Fibroblast of skin of back (primary cell): ENCODE data around the gene ARID5A. TPM values are rescaled to one million over a fixed set of nuclear protein-coding genes. Genes with fewer than 3 reads are reported as not detected.
"Not testable (repeated sequence)": the region's sequence is repeated elsewhere in the genome, so short reads cannot be mapped to it uniquely, and the experiment has no call there.

Experiments
- DNase-seq: peaks from one replicate; pipeline ENCODE4 v3.0.0-alpha.2; 2013
- polyA plus RNA-seq, 2 experiments: library from polyadenylated mRNA; unstranded; fragments of 120-200 nt; gene quantifications; one replicate each; pipeline ENCODE4 v1.2.1, GENCODE V29; 2013; ENCODE audit not compliant: insufficient read length in 2 of 2

ARID5A gene, protein sequence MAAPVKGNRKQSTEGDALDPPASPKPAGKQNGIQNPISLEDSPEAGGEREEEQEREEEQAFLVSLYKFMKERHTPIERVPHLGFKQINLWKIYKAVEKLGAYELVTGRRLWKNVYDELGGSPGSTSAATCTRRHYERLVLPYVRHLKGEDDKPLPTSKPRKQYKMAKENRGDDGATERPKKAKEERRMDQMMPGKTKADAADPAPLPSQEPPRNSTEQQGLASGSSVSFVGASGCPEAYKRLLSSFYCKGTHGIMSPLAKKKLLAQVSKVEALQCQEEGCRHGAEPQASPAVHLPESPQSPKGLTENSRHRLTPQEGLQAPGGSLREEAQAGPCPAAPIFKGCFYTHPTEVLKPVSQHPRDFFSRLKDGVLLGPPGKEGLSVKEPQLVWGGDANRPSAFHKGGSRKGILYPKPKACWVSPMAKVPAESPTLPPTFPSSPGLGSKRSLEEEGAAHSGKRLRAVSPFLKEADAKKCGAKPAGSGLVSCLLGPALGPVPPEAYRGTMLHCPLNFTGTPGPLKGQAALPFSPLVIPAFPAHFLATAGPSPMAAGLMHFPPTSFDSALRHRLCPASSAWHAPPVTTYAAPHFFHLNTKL
- 15.7 TPM for polyA plus RNA-seq (2013, experiment 1 of 2; ENCODE audit: insufficient read length)
- 18.9 TPM for polyA plus RNA-seq (2013, experiment 2 of 2; ENCODE audit: insufficient read length)

DNA sequence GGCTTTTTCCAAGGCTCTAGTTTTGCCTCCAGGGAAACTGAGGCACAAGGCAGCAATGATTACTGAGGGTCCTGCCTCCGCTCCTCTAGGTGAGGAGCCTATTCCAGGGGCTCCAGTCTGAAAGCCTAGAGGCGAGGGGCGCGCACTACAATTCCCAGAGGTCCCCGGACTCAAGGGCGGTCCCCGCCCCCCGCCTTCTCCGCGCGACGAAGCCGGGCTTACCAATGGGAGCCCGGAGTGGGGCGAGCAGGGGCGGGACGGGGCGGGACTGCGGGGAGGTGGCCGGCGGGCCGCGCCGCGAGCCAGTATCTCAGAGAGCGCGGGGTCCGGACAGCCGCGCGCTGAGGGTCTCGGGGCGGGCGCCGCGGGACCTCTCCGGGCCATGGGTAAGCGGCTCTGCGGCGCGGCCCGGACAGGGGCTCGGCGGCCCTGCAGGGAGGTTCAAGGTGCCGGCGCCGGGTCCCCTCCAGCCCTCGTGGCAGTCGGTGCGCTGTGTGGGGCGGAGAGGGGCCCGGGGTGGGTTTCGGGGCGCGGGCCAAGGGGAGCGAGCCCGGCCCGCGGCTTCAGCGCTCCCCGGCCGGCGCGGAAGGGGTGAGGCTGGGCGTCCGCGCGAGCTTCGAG lies at the start of gene ARID5A:
Gene ARID5A (plus strand): TSS at position 308 of the 621 bp plus-strand sequence. CDS start 75 bp downstream, at position 383.
- peak; percentile 90 for DNase-seq

DNA sequence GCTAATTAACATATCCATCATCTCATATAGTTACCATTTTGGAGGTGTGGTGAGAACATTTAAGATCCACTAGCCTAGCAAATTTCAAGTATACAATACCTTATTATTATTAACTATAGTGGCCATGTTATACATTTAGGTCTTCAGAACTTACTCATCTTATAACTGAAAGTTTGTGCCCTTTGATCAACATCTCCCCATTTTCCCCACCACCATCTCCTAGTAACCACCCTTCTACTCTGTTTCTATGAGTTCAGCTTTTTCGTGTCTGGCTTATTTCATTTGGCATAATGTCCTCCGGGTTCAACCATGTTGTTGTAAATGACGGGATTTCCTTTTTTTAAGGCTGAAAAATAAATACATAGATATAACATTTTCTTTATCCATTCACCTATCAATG lies 47.3 kb upstream of the ARID5A start:
- DNase-seq = no peak

DNA sequence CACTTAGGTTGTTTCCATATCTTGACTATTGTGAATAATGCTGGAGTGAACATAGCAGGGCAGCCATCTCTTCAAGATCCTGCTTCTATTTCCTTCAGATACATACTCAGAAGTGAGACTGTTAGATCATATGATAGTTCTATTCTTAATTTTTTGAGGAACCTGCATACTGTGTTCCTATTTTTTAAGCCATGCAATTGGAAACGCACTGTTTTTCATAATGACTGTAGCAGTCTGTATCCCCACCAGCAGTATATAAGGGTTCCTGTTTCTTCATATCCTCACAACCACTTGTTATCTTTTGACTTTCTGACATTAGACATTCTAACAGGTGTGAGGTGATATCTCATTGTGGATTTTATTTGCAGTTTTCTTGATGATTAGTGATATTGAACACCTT lies 46.9 kb upstream of the ARID5A start:
- no peak for DNase-seq

DNA sequence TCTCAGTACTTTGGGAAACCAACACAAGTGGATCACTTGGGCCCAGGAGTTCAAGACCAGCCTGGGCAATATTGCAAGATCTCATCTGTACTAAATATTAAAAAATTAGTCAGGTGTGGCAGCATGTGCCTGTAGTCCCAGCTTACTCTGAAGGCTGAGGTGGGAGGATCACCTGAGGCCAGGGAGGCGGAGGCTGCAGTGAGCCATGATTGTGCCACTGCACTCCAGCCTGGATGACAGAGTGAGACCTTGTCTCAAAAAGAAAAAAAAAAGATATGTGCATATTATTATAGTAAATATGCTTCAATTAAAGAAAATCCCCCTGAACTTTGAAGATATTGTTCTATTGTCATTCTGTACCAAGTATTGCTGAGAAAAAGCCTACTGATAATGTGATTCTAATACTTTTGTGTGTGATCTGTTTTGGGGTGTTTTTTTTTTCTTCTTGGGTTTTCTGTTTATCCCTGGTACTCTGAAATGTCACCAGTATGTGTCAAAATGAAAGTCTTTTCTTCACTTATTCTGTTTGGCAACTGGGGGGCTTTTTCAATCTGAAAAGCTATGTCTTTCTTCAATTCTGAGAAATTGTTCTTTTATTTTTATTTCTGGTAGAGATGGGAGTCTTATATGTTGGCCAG lies 44.6 kb upstream of the ARID5A start:
- no peak for DNase-seq

DNA sequence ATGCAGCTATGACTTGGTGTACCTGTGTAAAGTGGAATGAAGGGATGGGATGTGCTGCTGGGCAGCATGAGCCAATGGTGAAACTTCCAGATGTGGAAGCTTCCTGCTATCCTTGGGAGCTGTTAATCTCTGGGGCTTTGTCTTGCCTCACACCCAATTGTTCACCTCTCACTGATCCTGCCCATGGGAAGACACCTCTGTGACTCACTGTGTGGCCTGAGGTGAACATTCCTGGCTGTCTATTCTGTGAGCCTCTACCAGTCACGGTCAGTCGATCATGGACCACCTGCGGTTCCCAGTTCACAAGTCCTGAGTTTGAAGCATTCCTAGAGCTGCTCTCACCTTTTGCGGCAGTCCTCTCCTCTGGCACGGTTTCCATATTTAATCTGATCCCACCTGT lies 43.5 kb upstream of the ARID5A start:
- DNase-seq = no peak

DNA sequence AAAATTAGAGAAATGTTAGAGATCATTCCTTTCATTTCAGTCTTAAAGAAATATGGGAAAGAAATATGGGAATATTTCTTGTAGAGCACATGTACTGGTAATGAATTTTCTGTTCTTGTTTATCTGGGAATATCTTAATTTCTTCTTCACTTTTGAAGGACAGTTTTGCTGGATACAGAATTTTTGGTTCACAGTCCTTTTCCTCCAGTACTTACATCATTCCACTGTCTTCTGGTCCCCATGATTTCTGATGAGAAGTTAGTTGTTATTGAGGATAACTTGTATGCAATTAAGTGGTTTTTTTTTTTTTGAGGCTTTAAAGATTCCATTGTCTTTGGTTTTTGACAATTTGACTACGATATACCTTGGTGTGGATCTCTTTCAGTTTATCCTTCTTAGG lies 42.4 kb upstream of the ARID5A start:
- no peak for DNase-seq

DNA sequence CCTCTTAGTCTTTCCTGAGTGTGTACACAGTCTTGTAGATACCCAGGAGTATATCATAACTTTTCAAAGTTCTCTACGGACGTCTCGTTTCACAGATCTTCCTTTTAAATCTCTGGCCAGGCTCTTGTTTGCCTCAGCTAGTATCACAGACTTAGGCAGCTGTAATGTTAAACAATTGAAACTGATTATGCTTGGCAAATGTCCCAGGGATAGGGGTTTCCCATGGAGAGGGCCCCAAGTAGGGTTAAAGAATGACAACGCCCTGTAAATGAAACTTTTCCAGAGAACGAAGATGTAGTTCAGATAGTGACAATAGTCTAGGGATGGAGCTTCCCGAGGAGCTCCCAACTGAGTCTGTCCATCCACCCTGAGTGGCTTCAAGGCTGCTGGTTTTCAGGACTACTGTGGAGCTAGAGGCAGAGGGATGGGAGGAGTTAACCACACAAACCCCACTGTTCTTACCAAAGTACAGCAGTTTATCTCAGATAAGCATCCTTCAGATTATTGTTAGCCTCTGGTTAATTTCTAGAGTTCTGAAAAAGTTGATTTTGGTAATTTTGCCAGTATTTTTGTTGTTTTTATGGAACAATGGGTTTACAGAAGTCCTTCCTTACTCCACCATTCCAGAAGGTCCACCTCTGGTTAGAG lies 40.4 kb upstream of the ARID5A start:
- DNase-seq = no peak

DNA sequence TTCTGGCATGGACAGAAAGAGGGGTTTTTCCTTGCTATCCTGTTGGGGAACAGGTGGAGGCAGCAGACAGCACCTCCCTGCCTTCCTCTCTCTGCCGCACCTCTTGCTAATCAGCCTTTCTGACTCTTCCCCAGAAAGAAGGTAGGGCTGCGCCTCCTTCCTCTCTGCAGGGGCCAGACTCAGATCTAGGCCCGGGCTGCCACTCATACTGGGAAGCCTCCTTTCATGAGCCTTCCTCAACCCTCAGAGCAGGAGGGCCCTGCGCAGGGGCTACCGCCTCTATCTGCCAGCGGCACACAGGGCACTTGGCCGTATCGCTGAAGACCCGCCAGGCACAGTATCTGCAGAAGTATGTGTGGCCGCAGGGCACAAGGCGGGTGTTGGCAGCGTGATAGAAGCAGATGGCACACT lies 38.5 kb upstream of the ARID5A start:
- DNase-seq = no peak

DNA sequence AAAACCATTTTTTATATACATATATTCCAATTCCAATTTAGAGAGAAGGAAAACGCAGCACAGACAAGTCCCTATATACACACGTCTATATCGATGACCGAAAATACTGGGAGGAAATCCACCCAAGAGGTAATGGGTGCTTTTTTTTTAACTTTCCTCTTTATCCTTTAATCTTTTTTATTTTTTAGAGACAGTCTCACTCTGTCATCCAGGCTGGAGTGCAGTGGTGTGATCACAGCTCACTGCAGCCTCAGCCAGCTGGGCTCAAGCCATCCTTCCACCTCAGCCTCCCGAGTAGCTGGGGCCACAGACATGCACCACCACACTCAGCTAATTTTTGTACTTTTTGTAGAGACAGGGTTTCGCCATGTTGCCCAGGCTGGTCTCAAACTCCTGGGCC lies 37.9 kb upstream of the ARID5A start:
- not testable (repeated sequence) for DNase-seq

DNA sequence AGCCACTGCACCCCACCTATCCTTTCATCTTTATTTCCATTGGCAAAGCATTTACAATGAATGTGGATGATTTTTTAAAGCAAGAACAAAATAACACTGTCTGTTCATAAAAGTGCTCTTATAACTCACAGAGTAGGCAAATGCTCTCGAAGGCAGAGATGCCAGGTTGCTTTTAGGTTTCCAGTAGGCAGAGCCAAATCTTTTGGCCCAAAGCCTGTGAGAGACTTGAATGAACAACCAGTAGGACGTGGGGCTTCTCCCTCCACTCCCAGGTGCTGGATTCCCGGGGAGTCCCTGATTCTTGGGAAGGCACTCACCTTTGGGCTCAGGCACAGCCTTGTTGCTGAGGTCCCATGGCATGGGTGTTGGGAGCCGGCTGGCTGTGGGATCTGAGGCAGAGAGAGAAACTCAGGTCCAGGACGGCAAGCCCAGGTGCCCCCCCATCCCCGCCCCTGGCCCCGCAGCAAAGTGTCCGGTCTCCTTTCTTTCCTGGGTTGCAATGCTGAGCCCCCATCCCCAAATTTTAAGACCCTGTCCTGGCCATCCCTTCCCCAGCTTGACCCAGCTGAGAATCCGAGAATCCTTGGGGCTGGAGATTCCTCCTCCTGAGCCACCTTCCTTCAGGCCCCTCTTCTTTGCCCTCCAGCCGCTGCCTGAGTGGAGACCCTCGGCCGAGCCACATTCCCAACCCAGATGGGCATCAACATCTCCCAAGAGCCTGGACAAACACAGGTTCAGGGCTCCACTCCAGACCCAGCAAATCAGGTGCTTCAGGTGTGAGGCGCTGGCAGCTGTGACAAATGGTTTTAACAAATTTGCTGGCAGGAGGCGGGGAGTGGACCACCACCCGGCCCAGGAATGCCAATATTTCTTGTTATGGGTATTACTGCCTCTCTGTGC lies 37.2 kb upstream of the ARID5A start:
- DNase-seq = no peak

DNA sequence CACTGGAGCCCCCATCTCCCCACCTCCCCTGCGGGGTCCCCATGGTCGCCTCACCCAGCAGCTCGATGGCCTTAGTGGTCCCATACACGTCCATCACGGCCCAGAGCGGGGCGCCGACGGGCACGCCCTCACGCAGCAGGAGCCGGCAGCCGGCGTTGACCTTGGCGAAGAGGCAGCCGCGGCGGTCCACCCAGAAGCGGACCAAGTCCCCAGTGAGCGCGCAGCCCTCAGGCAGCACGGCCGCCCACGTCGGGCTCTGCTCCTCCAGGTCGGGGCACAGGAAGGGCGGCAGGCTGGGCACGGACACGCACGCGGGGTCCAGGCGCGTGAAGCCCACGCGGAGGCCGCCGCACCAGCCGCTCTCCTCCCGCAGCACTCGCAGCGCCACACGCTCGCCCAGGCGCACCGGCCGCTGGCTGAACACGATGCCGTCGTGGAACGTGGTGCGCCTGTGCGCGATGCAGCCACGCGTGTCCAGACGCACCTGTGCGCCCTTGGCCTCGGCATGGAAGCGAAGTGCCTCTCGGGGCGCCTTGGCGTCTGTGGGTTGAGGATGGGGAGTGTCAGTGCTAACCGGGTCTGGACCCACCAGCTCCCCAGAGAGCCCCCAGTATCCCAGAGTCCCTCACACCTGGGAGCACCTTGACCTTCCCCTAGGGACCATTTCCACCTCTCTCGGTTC lies 36.0 kb upstream of the ARID5A start:
- no peak for DNase-seq

DNA sequence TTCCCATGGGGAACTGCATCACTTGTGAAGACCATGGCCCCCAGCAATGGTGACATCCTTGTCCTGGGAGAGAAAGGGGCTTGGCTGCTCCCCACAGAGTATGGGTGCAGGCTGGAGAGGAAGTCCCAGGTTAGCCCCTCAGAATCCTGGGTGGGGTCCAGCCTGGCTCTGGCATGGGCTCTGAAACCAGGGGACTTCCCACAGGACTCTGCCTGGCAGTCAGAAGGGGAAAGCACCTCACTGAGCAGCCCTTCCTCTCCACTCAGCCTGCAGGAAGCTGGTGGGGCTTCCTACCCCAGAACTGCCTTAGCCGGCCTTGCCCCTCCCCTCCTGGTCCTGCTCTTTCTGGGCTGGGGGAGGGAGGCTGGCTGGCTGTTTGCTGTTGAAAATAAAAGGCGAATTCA lies 35.1 kb upstream of the ARID5A start:
- DNase-seq = no peak

DNA sequence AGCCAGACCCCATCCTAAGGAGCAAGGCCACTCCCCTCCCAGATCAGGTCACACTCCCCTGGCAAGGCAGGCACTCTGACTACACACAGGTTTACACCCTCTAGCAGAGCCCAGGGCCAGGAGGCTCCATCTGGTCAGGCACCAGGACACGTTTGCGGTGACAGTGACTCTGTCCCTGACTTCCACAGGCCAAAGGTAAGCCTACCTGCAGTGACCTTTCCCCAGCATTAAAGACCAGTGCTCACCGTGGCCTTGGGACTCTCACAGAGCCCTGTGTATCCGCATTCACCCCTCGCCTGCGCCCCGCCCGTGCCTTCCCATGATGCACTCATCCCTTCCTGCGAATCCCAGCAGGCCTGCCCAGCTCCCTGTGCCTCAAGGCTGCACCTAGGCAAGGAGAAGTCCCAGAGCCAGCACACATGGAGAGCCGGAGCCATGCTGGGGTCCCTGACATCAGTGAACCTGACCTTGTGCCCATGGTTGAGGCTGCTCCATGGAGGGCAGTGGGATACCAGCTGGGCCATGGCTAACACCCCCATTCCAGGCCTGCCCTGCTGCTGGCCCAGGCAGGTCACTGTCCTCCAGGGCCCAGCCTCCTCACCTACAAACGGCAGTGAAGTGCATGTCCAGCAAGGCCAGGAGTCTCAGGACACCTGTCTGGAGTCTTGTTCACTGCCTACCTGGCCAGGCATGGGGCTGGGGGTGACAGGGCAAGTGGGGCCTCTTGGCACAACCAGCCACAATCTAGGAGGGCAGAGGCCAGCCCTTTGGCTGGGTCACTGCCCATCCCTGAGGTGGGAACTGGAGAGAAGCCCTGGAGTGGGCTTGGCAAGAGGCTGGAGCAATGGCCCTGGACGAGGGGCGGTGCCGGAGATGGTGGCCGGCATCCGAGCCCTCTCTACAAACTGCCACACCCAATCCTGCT lies 34.4 kb upstream of the ARID5A start:
- no peak for DNase-seq

DNA sequence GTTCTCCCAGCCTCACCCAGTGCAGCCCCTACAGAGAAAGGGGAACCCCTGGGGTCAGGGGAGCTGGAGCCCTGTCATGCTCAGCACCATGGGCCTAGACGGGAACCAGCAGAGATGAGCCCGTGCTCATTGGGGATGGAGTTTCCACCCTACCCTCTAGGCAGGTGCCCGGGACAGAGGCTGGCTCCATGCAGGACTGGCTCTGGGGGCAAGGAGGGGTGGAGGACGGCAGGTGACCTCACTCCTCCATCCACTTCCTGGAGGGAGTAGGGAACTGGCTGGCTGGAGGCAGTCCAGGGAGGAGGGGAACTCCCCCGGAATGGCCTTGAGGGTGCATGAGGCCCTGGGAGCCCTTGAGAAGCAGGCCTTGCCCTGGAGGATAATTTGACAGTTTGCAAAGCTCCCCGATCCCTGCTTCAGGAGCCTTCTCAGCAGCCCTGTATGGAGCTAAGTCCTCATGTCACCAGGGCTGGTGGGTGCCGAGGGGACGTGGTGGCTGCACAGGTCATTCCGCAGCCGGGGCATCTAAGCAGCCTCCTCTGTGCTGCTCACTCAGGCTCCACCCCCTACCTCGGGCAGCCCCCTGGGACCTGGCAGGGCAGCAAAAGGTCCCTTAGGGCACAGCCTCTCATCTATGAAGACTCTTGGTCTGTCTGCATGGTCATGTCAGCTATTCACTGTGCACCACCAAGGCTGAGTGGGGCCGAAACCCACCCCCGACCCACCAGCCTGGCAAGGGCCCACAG lies 33.5 kb upstream of the ARID5A start:
- no peak for DNase-seq

DNA sequence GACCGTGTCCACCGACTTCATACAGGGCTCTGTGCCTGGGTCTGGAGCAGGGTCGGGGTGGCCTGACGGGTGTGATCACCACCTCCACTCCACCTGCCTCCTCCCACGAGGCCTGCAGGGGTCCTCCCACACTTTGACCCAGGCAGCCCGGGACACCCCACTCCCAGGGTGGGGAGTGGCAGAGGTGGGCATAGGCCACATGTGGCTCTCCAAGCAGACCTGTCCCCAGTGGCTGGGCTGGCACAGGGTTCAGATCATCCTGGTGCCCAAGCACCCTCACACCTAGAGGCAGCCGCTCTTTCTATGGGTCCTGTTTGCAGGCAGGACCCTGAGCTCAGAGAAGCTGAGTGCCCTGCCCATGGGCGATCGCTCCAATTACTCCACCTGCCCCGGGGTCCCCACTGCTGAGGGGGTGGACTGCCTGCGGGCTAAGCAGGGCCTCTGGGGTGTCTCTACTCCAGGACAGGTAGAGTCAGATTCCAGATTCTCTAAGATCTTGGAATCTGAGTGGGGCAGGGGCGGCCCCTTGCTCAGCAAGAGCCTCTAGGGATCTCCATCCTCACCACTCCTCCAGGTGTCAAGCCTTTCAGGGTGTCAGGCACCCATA lies 32.8 kb upstream of the ARID5A start:
- no peak for DNase-seq

DNA sequence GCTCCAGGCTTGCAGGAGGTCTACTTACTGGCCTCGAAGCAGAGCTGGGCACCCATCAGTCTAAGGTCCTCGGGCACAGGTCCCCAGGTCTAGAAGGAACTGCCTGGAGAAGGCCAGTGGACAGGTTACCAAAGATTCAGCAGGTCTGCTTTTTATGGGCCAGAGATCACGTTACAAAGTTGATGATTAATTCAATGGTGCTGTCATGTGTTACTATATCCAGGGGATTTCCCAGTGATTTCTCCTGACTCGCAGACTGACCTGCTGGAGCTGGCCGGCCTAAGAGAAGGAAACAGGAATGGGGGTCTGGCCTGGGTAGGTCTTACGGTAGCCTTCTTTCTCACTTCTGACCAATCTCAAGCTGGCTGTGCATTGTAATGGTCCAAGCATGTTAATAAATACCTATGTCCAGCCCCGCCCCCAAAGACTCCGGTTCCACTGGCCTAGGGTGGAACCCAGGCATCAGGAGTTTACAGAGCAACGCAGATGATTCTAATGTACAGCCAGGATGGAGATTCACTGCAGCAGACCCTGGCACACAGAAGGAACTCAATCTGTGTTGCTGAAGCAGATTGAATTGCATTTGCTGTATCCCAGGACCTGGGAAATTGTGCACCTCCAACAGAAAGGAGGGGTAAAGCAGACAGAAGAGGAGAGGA lies 31.2 kb upstream of the ARID5A start, which contains the start of gene NEURL3:
Gene NEURL3 (minus strand): TSS at position 127 of the 659 bp plus-strand sequence. CDS start 71 bp downstream, at position 56.
- DNase-seq = peak; percentile 29

DNA sequence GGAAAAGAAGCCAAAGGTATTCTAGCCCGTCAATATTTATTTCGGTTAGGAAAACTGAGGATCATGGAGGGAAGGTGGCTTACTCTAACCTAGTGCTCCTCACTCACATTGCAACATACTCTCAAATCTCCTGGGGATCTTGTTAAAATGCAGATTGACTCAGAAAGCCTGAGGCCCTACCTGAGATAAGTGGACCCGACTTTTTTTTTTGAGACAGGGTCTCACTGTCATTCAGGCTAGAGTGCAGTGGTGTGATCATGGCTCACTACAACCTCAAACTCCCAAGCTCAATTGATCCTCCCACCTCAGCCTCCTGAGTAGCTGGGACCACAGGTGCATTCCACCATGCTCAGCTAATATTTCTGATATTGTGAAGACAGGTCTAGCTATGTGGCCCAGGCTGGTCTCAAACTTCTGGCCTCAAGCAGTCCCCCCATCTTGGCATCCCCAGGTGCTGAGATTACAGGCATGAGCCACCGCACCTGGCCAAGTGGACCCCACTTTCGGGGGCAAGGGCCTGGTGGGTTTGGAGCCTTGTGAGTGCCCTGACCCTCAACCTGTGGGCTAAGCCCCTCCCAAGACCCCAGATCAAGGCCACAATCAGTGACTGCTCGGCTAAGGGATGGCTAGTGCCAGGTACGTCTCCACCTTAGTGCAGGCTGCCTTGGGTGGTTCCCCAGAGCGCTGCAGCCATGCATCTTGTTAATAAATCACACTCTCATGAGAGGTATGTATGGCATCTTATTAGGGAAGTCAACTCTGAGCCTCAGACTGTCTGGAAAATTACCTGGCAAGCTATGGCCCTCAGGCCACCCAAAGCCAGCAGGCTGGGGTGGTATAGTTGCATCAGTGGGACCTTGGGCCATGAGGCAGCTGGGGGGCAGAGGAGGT lies 30.3 kb upstream of the ARID5A start:
- DNase-seq = no peak
